Left lung (tissue), 10 donors: ENCODE results near the gene AGFG1. TPM values are rescaled to one million over a fixed set of nuclear protein-coding genes. Genes with fewer than 3 reads are reported as not detected.

Source experiments
- ATAC-seq: fragments of 200-7000 bp; cut with Tn5 transposase; one replicate; pipeline ENCODE4 v1.9.1; 2020; ENCODE audit warnings: moderate library complexity
- DNase-seq, 4 donors: peaks; one replicate each; pipeline ENCODE4 v3.0.0-alpha.2; 2013 to 2020
- H3K27ac ChIP-seq, 2 donors: fragments of 200-600 bp; sonication (generic) in 1 of 2; one replicate each; pipeline versions ENCODE4 v1.5.0 to v1.8.0; 2020 to 2021
- H3K27me3 ChIP-seq, 2 donors: fragments of 200-600 bp; sonication (generic) in 1 of 2; one replicate each; pipeline versions ENCODE4 v1.5.0 to v1.8.0; 2020 to 2021
- H3K36me3 ChIP-seq, 2 donors: fragments of 200-600 bp; sonication (generic) in 1 of 2; one replicate each; pipeline versions ENCODE4 v1.5.0 to v1.8.0; 2020 to 2021
- H3K4me1 ChIP-seq, 2 donors: fragments of 200-600 bp; one replicate each; pipeline ENCODE4 v1.8.0; 2021
- H3K4me3 ChIP-seq, 2 donors: fragments of 200-600 bp; sonication (generic) in 1 of 2; one replicate each; pipeline versions ENCODE4 v1.5.0 to v1.8.0; 2020 to 2021; ENCODE audit warnings: mild to moderate bottlenecking in 1 of 2
- H3K9me3 ChIP-seq, 2 donors: fragments of 200-600 bp; sonication (generic) in 1 of 2; one replicate each; pipeline versions ENCODE4 v1.5.0 to v1.8.0; 2020 to 2021
- CTCF ChIP-seq, 2 donors: fragments of 200-600 bp; sonication (generic) in 1 of 2; IDR thresholded peaks; one replicate each; pipeline versions ENCODE4 v1.5.0 to v1.8.0; 2021; ENCODE audit warnings: antibody characterized with exemption in 2 of 2
- intact Hi-C, 2 donors: fragments of 100-400 bp; cut with DNase I; formaldehyde crosslinking; loops; one replicate each; pipeline versions ENCODE4 v1.11.2 to v1.14.2; 2022
- polyA plus RNA-seq, 6 donors: library from polyadenylated mRNA; unstranded; fragments of 120-200 nt; gene quantifications; one replicate each; pipeline ENCODE4 v1.2.1, GENCODE V29; 2013; ENCODE audit not compliant: insufficient read length in 6 of 6
- total RNA-seq, 2 donors: library from RNA; stranded (reverse); fragmentation: NEBNext Ultra II Directional; extraction: Animal tissue kit (Norgen Biotek cat#: 25700); gene quantifications; one replicate each; pipeline ENCODE4 v1.2.1, GENCODE V29; 2021
- donor health status: DM: no; HTN: yes; CAD: no.
- donor health status: DM: no; HTN: no; CAD: no.

The AGFG1 gene
- total and polyA plus RNA-seq, 8 donors, result 57.2 to 118 (median 64.2) TPM

GRCh38 chr2:227430639-227431038 is 41.3 kb upstream of the AGFG1 start:
- peaks cover 0 to 4% of the 10 kb centered on the region in 2 donors for H3K4me1 ChIP-seq
- H3K9me3 ChIP-seq, result peaks cover 0 to 19% of the 10 kb centered on the region in 2 donors
- intact Hi-C loops, result no loop called here
- TF ChIP-seq CTCF (IDR thresholded peaks at IDR 0.05), result no peak
- H3K27me3 ChIP-seq, result no peaks in the 10 kb centered on the region
- no peak overlapping the region for H3K27ac ChIP-seq
- H3K36me3 ChIP-seq, result no peaks in the 10 kb centered on the region
- no peak overlapping the region for H3K4me3 ChIP-seq
- ATAC-seq, result no peak
- DNase-seq, result no peak

GRCh38 chr2:227433171-227433570 is 38.8 kb upstream of the AGFG1 start:
- TF ChIP-seq CTCF (IDR thresholded peaks at IDR 0.05), result no peak
- Histone ChIP-seq H3K27ac (no peak overlapping the region), H3K4me3 (no peak overlapping the region), H3K4me1 (peaks cover 0 to 21% of the 10 kb centered on the region in 2 donors), H3K36me3 (no peaks in the 10 kb centered on the region), H3K9me3 (peaks cover 0 to 19% of the 10 kb centered on the region in 2 donors), H3K27me3 (no peaks in the 10 kb centered on the region)
- DNase-seq, result no peak
- no peak for ATAC-seq
- intact Hi-C loops, result no loop called here

GRCh38 chr2:227436436-227437174 is 35.4 kb upstream of the AGFG1 start:
- DNase-seq (no peak), ATAC-seq (no peak)
- H3K9me3 ChIP-seq, result peaks cover 0 to 19% of the 10 kb centered on the region in 2 donors
- H3K27me3 ChIP-seq, result no peaks in the 10 kb centered on the region
- H3K27ac ChIP-seq, result peak overlapping the region in 1 of 2 donors; percentile 80
- H3K36me3 ChIP-seq, result no peaks in the 10 kb centered on the region
- H3K4me3 ChIP-seq, result no peak overlapping the region
- intact Hi-C loops, result no loop called here
- H3K4me1 ChIP-seq, result peaks cover 0 to 20% of the 10 kb centered on the region in 2 donors
- no peak for TF ChIP-seq CTCF (IDR thresholded peaks at IDR 0.05)

- H3K27ac ChIP-seq, result no peak overlapping the region
- ATAC-seq, result no peak
Measured at GRCh38 chr2:227439214-227439613, 32.7 kb upstream of the AGFG1 start.

More at GRCh38 chr2:227439214-227439613, 32.7 kb upstream of the AGFG1 start:
- H3K27me3 ChIP-seq, result no peaks in the 10 kb centered on the region
- DNase-seq, result no peak
- H3K4me3 ChIP-seq, result no peak overlapping the region
- peaks cover 0 to under 1% of the 10 kb centered on the region in 2 donors for H3K9me3 ChIP-seq
- TF ChIP-seq CTCF (IDR thresholded peaks at IDR 0.05), result no peak
- no peaks in the 10 kb centered on the region for H3K36me3 ChIP-seq
- intact Hi-C loops, result no loop called here
- H3K4me1 ChIP-seq, result peaks cover 0 to 20% of the 10 kb centered on the region in 2 donors
